Measurements from ENCODE around the gene JAM3. TPM values are rescaled to one million over a fixed set of nuclear protein-coding genes. Genes with fewer than 3 reads are reported as not detected.
A peak's percentile ranks its signal among the peaks of the same experiment; 100 is the strongest.

The JAM3 gene
- total RNA-seq, 1 donor, result 57.5 TPM

DNA sequence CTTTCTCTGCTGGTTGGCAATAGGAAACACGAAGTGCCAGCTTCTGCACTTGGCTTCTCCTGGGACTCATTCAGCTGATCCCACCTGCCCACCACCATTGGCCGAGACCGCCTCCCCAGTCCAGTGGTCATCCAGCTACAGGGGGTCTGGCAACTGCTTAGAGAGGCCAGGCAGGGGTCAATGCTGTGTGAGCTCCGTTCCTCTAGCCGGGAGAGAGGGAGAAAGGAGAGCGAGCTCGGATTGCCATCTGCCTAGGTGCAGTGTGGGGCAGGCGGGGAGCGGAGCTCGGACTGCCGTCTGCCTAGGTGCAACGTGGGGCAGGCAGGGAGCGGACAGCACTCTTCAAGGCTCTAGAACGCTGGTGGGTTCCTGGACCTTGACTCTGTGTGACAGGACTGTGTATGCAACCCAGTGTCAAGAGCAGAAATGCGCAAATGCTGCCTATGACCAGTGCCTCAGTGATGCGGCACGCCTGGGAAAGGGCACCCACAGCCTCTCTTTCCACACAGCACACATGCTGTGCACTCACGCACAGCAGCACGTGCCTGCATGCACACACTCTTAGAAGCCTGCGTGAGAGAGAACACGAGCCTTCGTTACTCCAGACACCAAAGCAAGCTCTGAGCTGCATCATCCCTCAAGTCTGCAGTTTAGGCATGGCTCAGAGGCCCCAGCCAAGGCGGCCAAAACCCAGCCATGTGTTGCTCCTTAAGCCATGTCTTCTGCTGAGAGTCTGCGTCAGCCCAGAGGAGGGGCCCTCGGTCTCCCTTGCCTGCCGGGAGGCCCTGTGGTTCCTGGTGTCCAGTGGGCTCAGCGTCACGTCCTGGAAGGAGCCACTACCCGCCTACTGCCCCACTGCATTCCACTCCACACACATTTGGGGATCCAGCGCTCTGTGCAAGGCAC lies 26.8 kb upstream of the JAM3 start:
- TF ChIP-seq, protein P1, sequence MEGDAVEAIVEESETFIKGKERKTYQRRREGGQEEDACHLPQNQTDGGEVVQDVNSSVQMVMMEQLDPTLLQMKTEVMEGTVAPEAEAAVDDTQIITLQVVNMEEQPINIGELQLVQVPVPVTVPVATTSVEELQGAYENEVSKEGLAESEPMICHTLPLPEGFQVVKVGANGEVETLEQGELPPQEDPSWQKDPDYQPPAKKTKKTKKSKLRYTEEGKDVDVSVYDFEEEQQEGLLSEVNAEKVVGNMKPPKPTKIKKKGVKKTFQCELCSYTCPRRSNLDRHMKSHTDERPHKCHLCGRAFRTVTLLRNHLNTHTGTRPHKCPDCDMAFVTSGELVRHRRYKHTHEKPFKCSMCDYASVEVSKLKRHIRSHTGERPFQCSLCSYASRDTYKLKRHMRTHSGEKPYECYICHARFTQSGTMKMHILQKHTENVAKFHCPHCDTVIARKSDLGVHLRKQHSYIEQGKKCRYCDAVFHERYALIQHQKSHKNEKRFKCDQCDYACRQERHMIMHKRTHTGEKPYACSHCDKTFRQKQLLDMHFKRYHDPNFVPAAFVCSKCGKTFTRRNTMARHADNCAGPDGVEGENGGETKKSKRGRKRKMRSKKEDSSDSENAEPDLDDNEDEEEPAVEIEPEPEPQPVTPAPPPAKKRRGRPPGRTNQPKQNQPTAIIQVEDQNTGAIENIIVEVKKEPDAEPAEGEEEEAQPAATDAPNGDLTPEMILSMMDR (IDR thresholded peaks at IDR 0.05; ENCODE audit: extremely low read depth, low read depth, low read length), result no peak
- no peak for DNase-seq (ENCODE audit: insufficient read length, low spot score, missing footprints)
- Histone ChIP-seq H3K9me3 (ENCODE audit: low read depth, low read length) (no peaks in the 10 kb centered on the region), H3K36me3 (ENCODE audit: insufficient read depth, low read length) (no peaks in the 10 kb centered on the region), H3K4me3 (ENCODE audit: insufficient read depth, low read length) (no peak overlapping the region), H2AFZ (ENCODE audit: low read length) (no peak overlapping the region), H3K27me3 (ENCODE audit: insufficient read depth, low read length) (peaks cover 4% of the 10 kb centered on the region), H3K4me1 (ENCODE audit: insufficient read depth, low read length) (peaks cover 11% of the 10 kb centered on the region), H4K20me1 (ENCODE audit: insufficient read depth, low read length) (no peaks in the 10 kb centered on the region), H3K27ac (ENCODE audit: low read depth, low read length) (no peak overlapping the region), H3K79me2 (ENCODE audit: insufficient read depth, low read length) (no peaks in the 10 kb centered on the region), H3K4me2 (ENCODE audit: insufficient read depth, low read length) (no peak overlapping the region)

DNA sequence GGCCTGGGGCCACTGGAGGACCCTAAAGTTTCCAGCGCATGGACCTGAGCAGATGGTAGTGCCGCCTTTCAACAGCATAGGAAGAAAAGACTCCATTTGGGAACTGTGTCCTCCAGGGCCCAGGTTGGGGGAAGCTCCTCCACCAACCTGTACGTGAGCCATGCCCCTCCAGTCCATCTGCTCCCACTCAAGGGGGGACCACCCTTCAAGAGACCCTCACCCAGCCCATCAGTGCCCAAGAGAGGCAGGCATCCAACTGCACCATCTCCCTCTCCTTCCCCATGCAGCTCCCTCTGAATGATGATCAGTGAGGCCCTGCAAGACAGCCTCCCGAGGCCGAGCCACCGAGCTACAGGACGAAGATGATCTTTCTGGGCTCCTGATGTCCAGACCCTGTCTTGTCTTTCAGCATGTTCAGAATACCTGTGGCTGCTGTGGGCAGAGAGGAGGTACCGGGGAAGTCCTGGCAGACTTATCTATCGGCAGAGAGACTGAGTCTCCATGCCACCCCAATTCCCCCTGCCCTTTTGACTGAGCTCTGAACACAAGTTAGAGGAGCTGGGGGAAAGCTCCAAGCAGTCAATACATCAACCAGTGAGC lies 25.0 kb upstream of the JAM3 start:
- H3K4me2 ChIP-seq (ENCODE audit: insufficient read depth, low read length), result no peak overlapping the region
- no peak overlapping the region for H2AFZ ChIP-seq (ENCODE audit: low read length)
- peaks cover under 1% of the 10 kb centered on the region for H3K27me3 ChIP-seq (ENCODE audit: insufficient read depth, low read length)
- no peak overlapping the region for H3K27ac ChIP-seq (ENCODE audit: low read depth, low read length)
- H4K20me1 ChIP-seq (ENCODE audit: insufficient read depth, low read length), result no peaks in the 10 kb centered on the region
- H3K36me3 ChIP-seq (ENCODE audit: insufficient read depth, low read length), result no peaks in the 10 kb centered on the region
- no peak overlapping the region for H3K4me3 ChIP-seq (ENCODE audit: insufficient read depth, low read length)
- no peaks in the 10 kb centered on the region for H3K79me2 ChIP-seq (ENCODE audit: insufficient read depth, low read length)
- DNase-seq (ENCODE audit: insufficient read length, low spot score, missing footprints), result no peak
- peaks cover 14% of the 10 kb centered on the region for H3K4me1 ChIP-seq (ENCODE audit: insufficient read depth, low read length)
- no peaks in the 10 kb centered on the region for H3K9me3 ChIP-seq (ENCODE audit: low read depth, low read length)
- TF ChIP-seq, protein P1 (IDR thresholded peaks at IDR 0.05; ENCODE audit: extremely low read depth, low read depth, low read length), result no peak

DNA sequence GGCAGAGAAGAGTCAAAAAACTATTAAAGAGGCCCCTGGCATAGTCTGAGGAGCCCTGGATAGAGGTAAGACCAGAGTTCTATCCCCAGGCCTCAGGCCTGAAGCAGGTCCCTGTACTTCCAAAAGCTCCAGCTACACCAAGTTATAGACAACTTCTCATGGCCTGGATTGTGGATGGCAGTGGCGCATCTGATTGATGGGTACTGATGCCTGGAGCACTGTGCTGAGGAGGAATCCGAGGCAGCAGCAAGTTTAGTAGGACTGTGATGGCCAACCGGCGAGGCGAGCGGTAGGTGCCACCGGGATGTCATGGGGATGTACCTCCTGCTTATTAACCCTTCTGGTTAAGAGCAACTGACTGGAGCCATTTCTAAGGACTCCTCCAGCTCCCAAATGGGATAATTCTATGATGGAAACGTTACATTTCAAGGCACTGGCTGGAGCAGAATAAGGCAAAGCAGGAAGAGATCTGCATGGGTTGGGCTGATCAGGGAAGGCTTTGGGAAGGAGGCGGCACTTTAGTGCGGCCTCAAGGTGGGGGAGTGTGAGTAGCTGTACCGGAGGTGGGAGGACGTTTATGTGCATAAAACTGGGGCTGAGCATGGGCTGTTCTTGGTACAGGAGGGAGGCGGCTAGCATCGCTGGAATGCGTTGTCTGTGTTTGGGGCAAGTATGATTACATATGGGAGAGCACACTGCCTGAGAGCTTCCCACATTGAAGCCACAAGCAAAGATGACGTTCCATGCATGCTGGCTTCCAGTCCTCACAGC lies 24.2 kb upstream of the JAM3 start:
- Histone ChIP-seq H4K20me1 (ENCODE audit: insufficient read depth, low read length) (no peaks in the 10 kb centered on the region), H2AFZ (ENCODE audit: low read length) (no peak overlapping the region), H3K4me3 (ENCODE audit: insufficient read depth, low read length) (no peak overlapping the region), H3K9me3 (ENCODE audit: low read depth, low read length) (no peaks in the 10 kb centered on the region), H3K79me2 (ENCODE audit: insufficient read depth, low read length) (no peaks in the 10 kb centered on the region), H3K4me1 (ENCODE audit: insufficient read depth, low read length) (peaks cover 14% of the 10 kb centered on the region), H3K4me2 (ENCODE audit: insufficient read depth, low read length) (no peak overlapping the region), H3K27me3 (ENCODE audit: insufficient read depth, low read length) (no peaks in the 10 kb centered on the region), H3K36me3 (ENCODE audit: insufficient read depth, low read length) (no peaks in the 10 kb centered on the region), H3K27ac (ENCODE audit: low read depth, low read length) (no peak overlapping the region)
- DNase-seq (ENCODE audit: insufficient read length, low spot score, missing footprints), result peak; percentile 13
- TF ChIP-seq, protein P1 (IDR thresholded peaks at IDR 0.05; ENCODE audit: extremely low read depth, low read depth, low read length), result no peak

All from osteoblast (primary cell).